PC-9 (cell line): Measurements from ENCODE around the gene ZNF652. TPM values are rescaled to one million over a fixed set of nuclear protein-coding genes. Genes with fewer than 3 reads are reported as not detected.
"Not testable (repeated sequence)": the region's sequence is repeated elsewhere in the genome, so short reads cannot be mapped to it uniquely, and the experiment has no call there.

Experiments used
- BruUV-seq: library from RNA; stranded (reverse); fragments of 400-500 nt; replicated peaks from 2 replicates; lab custom pipeline; 2021; lab: Mats Ljungman, UMichigan
- CTCF ChIA-PET: fragments of 300-600 bp; sonication (Branson Sonifier 250); formaldehyde crosslinking; loops from one replicate; lab custom pipeline; 2022; ENCODE audit warnings: antibody characterized with exemption; lab: Charles Lee
- POLR2A ChIA-PET: fragments of 300-600 bp; sonication (Branson Sonifier 250); formaldehyde crosslinking; loops from one replicate; lab custom pipeline; 2022; ENCODE audit warnings: antibody characterized with exemption; ENCODE audit not compliant: unreplicated experiment; lab: Charles Lee
- DNase-seq, 2 experiments: peaks; one replicate each; pipeline versions ENCODE4 v3.0.0 to v3.0.0-alpha.2; 2015 to 2022; ENCODE audit warnings: mixed read lengths in 1 of 2
- H2AFZ ChIP-seq: fragments of 200-600 bp; sonication (generic); 2 replicates; pipeline ENCODE4 v1.8.1; 2017; ENCODE audit warnings: antibody characterized with exemption
- H3F3A ChIP-seq: fragments of 200-600 bp; sonication (generic); 2 replicates; pipeline ENCODE4 v1.8.1; 2017; ENCODE audit warnings: antibody characterized with exemption, mild to moderate bottlenecking, low read depth; ENCODE audit not compliant: insufficient read depth
- H3K27ac ChIP-seq: fragments of 200-600 bp; sonication (generic); 2 replicates; pipeline ENCODE4 v1.6.1; 2016; ENCODE audit warnings: mixed run types
- H3K27me3 ChIP-seq: fragments of 200-600 bp; sonication (generic); 2 replicates; pipeline ENCODE4 v1.6.1; 2016; ENCODE audit warnings: low read depth, mixed run types; ENCODE audit not compliant: insufficient read depth
- H3K36me3 ChIP-seq: fragments of 200-600 bp; sonication (generic); 2 replicates; pipeline ENCODE4 v1.6.1; 2016; ENCODE audit warnings: low read depth, mixed run types
- H3K4me1 ChIP-seq: fragments of 200-600 bp; sonication (generic); replicated peaks from 2 replicates; pipeline ENCODE4 v1.6.1; 2016; ENCODE audit warnings: mixed run types; ENCODE audit not compliant: insufficient read depth
- H3K4me2 ChIP-seq: fragments of 200-600 bp; sonication (generic); 2 replicates; pipeline ENCODE4 v1.6.1; 2017; ENCODE audit warnings: mixed run types
- H3K4me3 ChIP-seq: fragments of 200-600 bp; sonication (generic); 2 replicates; pipeline ENCODE4 v1.6.1; 2016; ENCODE audit warnings: mixed run types
- H3K79me2 ChIP-seq: fragments of 200-600 bp; sonication (generic); 2 replicates; pipeline ENCODE4 v1.6.1; 2017; ENCODE audit warnings: low read depth, mixed run types
- H3K9me2 ChIP-seq: fragments of 200-600 bp; sonication (generic); 2 replicates; pipeline ENCODE4 v1.8.1; 2017; ENCODE audit warnings: mild to moderate bottlenecking; ENCODE audit not compliant: insufficient read depth
- H3K9me3 ChIP-seq: fragments of 200-600 bp; sonication (generic); 2 replicates; pipeline ENCODE4 v1.8.1; 2016; ENCODE audit warnings: low read depth; ENCODE audit not compliant: insufficient read depth
- H4K20me1 ChIP-seq: fragments of 200-600 bp; sonication (generic); 2 replicates; pipeline ENCODE4 v1.8.1; 2017; ENCODE audit not compliant: insufficient read depth
- EZH2 ChIP-seq: fragments of 200-600 bp; sonication (generic); IDR thresholded peaks from 2 replicates; pipeline ENCODE4 v1.8.0; 2017; ENCODE audit warnings: antibody characterized with exemption, low read depth
- intact Hi-C: fragments of 100-400 bp; cut with micrococcal nuclease; formaldehyde crosslinking; loops from one replicate; pipeline ENCODE4 v1.10.0; 2022; ENCODE audit not compliant: unreplicated experiment
- total RNA-seq: library from RNA; stranded (reverse); gene quantifications from 2 replicates; pipeline ENCODE4 v1.2.3, GENCODE V29; 2021
- TF ChIP-seq, protein P1 (sequence below): fragments of 200-600 bp; sonication (generic); conservative IDR thresholded peaks from 2 replicates; pipeline ENCODE4 v1.6.1; 2017; ENCODE audit warnings: mixed run types, antibody characterized with exemption, mild to moderate bottlenecking, moderate library complexity

Gene ZNF652
- total RNA-seq, 1 experiment from 2014 or later, result 49.8 TPM

DNA sequence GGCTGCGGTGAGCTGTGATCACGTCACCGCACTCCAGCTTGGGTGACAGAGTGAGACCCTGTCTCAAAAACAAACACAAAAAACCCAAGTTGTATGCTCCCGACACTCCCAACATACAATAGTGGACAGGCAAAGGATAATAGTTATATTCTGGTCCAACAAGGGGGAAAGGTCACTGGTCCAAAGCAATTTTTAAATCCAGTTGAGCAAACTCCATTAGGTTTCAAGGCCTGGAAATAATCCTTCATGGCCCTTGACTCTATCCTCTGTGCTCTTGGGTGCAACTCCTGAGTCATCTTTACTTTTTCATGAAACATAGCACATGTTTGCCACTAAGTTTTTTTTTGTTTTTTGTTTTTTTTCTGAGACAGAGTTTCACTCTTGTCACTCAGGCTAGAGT, 81.1 kb downstream of the ZNF652 start:
- no peak overlapping the region for H3K4me2 ChIP-seq
- no peak overlapping the region for H3K27ac ChIP-seq
- H2AFZ ChIP-seq, result no peak overlapping the region
- H3K27me3 ChIP-seq, result no peaks in the 10 kb centered on the region
- H3K36me3 ChIP-seq, result no peaks in the 10 kb centered on the region
- CTCF ChIA-PET, result no interaction called here
- H3K9me3 ChIP-seq, result no peaks in the 10 kb centered on the region
- intact Hi-C loops, result no loop called here
- H3F3A ChIP-seq, result peaks cover 12% of the 10 kb centered on the region; the same call in 1 of the 2 replicates
- 0 out of 2 replicates have a peak, but pooled peaks cover 5% of the 10 kb centered on the region for H3K4me1 ChIP-seq
- BruUV-seq, result no TSS peak
- POLR2A ChIA-PET, result no interaction called here
- TF ChIP-seq, protein P1, sequence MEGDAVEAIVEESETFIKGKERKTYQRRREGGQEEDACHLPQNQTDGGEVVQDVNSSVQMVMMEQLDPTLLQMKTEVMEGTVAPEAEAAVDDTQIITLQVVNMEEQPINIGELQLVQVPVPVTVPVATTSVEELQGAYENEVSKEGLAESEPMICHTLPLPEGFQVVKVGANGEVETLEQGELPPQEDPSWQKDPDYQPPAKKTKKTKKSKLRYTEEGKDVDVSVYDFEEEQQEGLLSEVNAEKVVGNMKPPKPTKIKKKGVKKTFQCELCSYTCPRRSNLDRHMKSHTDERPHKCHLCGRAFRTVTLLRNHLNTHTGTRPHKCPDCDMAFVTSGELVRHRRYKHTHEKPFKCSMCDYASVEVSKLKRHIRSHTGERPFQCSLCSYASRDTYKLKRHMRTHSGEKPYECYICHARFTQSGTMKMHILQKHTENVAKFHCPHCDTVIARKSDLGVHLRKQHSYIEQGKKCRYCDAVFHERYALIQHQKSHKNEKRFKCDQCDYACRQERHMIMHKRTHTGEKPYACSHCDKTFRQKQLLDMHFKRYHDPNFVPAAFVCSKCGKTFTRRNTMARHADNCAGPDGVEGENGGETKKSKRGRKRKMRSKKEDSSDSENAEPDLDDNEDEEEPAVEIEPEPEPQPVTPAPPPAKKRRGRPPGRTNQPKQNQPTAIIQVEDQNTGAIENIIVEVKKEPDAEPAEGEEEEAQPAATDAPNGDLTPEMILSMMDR, result no peak
- no peak for TF ChIP-seq EZH2
- H3K79me2 ChIP-seq, result no peaks in the 10 kb centered on the region
- DNase-seq, result no peak
- no peaks in the 10 kb centered on the region for H3K9me2 ChIP-seq
- H3K4me3 ChIP-seq, result no peak overlapping the region
- H4K20me1 ChIP-seq, result no peaks in the 10 kb centered on the region

DNA sequence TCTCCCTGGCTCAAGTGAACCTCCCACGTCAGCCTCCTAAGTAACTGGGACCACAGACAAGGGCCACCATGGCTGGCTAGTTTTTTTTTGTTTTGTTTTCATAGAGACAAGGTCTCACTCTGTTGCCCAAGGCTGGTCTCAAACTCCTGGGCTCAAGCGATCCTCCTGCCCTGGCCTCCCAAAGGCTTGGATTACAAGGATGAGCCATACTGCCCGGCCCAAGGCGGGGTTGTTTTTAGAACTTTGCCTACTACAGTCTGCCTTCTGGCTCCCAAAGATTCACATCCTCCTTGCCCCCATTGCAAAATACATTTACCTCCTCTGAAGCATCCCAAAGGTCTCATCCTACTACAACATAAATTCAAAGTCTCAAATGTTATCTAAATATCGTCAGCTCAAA, 82.0 kb downstream of the ZNF652 start:
- H3F3A ChIP-seq, result peaks cover 12% of the 10 kb centered on the region; the same call in 1 of the 2 replicates
- no peaks in the 10 kb centered on the region for H4K20me1 ChIP-seq
- no peaks in the 10 kb centered on the region for H3K36me3 ChIP-seq
- no peak overlapping the region for H3K4me3 ChIP-seq
- DNase-seq, result no peak
- H2AFZ ChIP-seq, result no peak overlapping the region
- TF ChIP-seq, protein P1, result no peak
- TF ChIP-seq EZH2, result no peak
- intact Hi-C loops, result no loop called here
- no peaks in the 10 kb centered on the region for H3K9me2 ChIP-seq
- H3K27ac ChIP-seq, result no peak overlapping the region
- 0 out of 2 replicates have a peak, but pooled peaks cover 5% of the 10 kb centered on the region for H3K4me1 ChIP-seq
- H3K9me3 ChIP-seq, result no peaks in the 10 kb centered on the region
- POLR2A ChIA-PET, result no interaction called here
- CTCF ChIA-PET, result no interaction called here
- BruUV-seq, result no TSS peak
- no peaks in the 10 kb centered on the region for H3K79me2 ChIP-seq
- H3K27me3 ChIP-seq, result no peaks in the 10 kb centered on the region
- H3K4me2 ChIP-seq, result no peak overlapping the region

DNA sequence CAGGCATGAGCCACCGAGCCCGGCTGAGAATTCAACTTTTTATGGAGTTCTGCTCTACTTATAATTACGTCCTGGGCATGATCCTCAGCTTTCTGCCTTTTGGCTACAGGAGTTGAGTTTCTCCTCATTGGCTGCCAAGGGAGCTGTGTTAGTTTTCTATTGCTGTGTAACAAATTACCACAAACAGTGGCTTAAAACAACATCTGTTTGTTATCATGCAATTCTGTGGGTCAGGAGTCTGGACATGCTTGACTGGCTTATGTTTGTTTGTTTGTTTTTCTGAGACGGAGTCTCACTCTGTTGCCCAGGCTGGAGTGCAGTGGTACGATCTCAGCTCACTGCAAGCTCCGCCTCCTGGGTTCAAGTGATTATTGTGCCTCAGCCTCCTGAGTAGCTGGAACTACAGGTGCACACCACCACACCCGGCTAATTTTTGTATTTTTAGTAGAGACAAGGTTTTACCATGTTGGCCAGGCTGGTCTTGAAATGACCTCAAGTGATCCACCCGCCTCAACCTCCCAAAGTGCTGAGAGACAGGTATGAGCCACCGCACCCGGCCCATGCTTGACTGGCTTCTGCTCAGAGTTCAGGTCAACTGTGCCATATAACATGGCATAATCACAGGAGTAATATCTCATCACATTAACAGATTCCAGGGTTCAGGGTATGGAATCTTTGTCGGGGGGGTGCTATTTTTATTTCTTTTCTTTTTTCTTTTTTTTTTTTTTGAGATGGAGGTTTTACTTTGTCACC, 82.6 kb downstream of the ZNF652 start:
- H3K27me3 ChIP-seq, POLR2A ChIA-PET: not testable (repeated sequence)

More for the DNA sequence above, 82.6 kb downstream of the ZNF652 start:
- H3K4me1 ChIP-seq, H3K9me2 ChIP-seq, H3K36me3 ChIP-seq, intact Hi-C loops, H3K79me2 ChIP-seq, H3K4me3 ChIP-seq, H3K4me2 ChIP-seq, H2AFZ ChIP-seq, CTCF ChIA-PET, H4K20me1 ChIP-seq, DNase-seq, BruUV-seq, H3K27ac ChIP-seq, H3K9me3 ChIP-seq: not testable (repeated sequence)
- peaks cover 12% of the 10 kb centered on the region; the same call in 1 of the 2 replicates for H3F3A ChIP-seq
